Amniotic stem cell (primary cell): Measurements from ENCODE around the gene PRRX2.
"Not testable (repeated sequence)": the region's sequence is repeated elsewhere in the genome, so short reads cannot be mapped to it uniquely, and the experiment has no call there.

Experiments
- DNase-seq: peaks from one replicate; lab custom pipeline; 2025; lab: John Stamatoyannopoulos, UW

Gene PRRX2

GRCh38 chr9:129665389-129665775 is at the start of gene PRRX2:
TSS of gene PRRX2 (plus strand) at chr9:129665647. CDS start at chr9:129665868, 221 bp downstream.
- no peak for DNase-seq

DNA sequence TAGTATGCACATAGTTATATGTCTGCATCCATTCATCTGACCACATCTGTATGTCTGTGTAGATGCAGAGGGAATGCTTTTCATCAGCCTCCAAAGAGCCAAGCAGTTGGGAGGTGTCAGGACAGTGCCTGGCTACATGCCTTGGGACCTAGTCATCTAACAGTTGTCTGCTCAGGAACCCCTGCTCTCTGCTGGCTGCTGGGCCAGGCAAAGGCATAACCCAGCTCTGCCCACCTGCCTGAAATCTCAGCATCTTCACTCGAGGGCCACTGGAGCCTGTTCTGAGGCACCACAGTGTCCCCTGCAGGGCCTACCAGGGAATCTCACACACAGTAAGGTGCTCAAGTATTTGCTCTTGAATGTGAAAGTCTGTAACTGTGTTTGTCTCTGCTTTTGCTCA is 48.3 kb upstream of the PRRX2 start:
- DNase-seq: no peak

- DNase-seq: no peak
Observed at GRCh38 chr9:129619787-129620668, 45.4 kb upstream of the PRRX2 start.

DNA sequence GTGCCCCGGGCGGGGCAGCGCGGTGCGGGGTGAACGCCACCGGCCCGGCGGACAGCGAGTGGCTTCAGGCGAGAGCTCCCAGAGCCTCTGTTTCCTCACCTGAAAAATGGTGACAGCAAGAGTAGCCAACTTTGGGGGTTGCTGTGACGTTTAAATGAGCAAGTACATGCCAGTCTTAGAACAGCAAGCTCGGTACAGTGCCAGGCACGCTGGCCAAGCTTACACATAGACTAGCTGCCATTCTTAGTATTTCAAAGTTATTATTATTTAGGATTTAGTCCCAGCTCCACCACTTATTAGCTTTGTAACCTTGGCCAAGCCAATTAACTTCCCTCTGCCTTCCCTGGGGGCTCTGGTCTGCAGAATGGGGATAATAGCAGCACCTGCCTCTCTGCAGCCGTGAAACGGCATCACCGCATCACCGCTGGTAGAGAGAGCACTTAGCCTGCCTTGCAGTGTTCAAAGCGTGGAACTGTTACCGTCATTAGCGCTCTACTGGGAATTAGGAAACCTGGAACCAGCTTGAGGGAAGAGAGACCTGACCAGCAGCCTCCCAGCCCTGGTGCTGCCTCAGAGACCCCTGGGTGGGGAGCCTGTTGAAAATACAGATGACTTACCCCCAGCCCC is 44.7 kb upstream of the PRRX2 start, which contains the start of gene C9orf50:
TSS of gene C9orf50 (minus strand) at position 433 of the 627 bp plus-strand sequence. CDS start 527 bp downstream, outside the sequence.
- no peak for DNase-seq

DNA sequence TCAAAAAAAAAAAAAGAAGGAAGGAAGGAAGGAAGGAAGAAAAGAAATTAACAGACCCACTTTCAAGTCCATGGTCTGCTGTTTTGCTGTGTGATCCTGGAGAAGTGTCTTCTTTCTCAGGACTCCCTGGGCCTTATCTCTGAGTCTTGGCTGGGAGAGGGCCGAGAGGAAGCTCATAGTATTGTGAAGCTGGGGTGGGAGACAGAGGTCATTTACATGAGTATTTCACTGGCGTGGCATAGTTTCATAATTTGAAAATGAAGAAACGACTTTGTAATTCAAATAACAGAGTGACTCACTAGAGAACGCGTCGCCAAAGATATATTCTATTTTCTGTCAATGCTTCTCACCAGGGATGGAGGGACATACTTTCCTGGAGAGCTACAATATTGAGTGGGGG is 42.1 kb upstream of the PRRX2 start:
- no peak for DNase-seq

- DNase-seq: peak; percentile 42
Observed at GRCh38 chr9:129624168-129624759, 41.2 kb upstream of the PRRX2 start.

GRCh38 chr9:129624947-129625346 is 40.5 kb upstream of the PRRX2 start:
- DNase-seq: no peak

DNA sequence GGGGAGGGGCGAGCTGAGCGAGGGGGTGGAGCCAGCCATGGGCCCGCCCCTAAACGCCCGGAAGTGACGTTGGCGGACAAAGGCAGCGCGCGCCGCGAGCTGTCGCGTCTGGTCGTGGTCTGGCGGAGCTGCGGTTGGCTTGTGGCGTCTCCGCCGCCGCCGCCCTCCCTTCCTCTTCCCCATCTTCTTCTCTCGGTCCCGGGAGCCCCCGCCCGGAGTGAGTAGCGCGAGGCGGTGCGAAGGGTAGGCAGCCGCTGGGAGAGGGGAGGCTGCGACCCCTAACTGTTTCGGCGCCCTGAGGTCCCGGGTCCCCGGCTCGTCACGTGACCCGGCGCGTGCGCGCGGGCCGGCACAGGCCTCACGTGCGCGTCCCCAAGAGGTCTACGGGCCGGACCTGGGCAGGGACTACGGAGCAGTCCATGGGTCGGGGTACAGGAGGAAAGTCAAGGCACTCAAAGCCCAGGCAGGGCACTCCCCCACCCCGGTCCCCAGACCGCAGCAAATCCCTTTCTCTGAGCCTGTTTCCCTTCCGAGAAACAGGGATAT is 39.3 kb upstream of the PRRX2 start, which contains the start of gene NTMT1:
TSS of gene NTMT1 (plus strand) at position 85 of the 546 bp plus-strand sequence. CDS start 6,541 bp downstream, outside the sequence.
- DNase-seq: peak; percentile 66

DNA sequence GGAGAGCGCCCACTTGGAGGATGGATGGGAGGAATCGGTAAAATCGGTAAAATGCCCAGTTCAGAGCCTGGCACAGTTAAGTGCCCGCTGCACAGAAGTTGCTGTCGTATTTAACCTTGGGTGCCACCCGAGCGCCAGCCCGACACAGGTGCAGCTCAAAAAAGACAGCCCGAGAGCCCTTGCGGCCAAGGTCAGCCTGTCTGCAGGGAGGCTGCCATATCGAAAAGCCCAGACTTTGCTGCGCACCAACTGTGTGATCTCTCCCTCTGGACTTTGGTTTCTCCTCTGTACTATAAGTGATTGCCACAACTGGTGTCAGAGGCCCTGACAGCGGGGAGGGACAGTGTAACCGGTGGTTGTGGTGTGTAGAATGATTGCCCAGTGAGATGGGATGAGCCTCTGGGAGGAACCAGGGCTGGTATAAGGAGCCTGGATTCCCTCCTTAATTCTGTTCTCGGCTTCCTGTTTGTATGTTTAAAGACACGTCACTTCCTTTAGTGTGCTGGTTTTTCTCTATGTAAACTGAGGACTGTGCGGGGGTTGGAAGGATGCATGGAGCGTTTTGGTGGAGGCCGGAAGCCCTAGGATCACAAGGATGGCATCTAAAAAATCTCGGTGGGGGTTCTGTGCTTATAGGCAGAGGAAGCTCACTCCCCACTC is 38.7 kb upstream of the PRRX2 start:
- no peak for DNase-seq

DNA sequence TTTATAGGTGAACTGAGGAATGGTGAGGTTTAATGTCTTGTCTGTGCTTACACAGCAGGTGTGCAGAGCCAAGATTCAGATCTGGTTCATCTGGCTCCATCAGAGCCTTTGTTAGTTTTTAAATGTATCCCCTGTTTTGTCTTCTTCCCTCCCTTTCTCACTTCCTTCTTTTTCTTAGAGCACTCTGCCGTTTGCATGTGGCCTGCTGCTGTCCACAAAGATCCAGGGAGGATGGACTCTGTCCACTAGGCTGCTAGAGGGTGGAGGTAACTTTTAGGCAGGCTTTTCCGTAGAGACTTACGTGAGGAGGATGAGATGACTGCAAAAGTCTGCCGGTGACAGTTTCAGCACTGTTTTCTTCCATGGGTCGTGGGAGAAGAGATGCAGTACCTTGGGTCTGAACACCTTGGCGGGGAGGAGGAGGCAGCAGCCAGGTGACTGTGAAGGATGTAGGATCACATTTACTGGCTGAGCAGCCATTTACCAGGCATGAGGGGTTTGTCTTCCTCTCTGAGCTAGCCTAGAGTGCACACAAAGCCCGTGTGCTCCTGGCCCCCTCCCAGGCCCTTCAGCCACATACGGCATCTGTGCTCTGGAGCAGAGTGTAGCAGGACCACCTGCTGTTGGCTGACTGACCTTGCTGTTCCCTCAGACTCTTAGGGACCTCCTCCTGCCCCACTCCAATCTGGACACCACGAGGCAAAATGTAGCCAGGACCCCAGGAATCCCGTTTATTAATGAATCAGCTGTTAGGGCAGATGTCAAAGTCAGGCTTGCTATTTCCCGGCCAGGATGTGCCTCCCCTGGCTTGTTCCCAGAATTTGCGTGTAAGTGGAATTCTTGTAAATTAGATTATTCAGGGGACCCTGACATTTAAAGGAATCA is 37.6 kb upstream of the PRRX2 start:
- DNase-seq: no peak

- DNase-seq: no peak
Observed at GRCh38 chr9:129628709-129629108, 36.7 kb upstream of the PRRX2 start.

DNA sequence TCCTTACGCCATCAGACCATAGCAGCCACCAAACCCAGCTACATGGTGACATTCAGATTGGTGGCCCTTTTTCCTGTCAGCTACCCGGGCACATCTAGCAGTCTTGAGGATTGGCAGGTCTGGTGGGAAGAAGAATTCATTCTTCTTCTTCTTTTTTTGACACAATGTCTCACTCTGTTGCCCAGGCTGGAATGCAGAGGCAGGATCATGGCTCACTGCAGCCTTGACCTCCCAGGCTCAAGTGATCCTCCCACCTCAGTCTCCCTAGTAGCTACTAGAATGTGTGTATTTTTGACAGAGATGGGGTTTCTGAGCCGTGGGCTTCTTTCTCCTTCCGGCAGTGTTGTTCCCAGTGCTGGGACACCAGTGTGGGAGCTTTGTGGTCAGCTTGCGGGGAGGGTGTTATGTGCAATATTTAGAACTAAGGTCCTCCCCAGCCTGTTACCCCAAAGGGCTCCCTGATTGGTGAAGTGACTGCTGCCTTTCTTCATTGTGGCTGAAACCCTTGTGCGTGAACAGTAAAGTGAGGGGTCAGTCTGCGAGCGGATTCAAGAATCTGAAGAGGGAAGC is 36.1 kb upstream of the PRRX2 start:
- DNase-seq: no peak

GRCh38 chr9:129630967-129631673 is 34.3 kb upstream of the PRRX2 start:
- no peak for DNase-seq

DNA sequence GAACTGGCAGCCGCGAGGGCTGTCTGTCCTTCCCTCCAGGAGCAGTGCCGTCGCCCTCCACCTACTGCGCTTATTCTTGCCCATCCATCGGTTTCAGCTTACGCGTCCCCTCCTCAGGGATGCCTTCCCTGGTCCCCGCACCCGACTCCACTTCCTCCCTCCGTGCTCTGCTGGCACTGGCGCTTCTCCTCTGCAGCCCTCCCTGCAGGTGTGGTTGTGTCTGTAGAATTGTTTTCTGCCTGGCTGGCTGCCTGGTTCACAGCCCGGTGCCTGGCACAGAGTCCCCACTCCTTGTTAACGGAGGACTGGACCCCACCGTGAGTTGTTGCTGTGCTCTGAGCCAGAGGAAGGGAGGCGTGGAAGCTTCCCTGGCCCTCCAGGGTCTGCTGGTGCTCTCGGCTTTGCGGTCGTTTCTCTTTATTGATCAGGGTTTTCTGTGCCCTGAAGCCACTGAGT is 33.7 kb upstream of the PRRX2 start:
- no peak for DNase-seq

- no peak for DNase-seq
Observed at GRCh38 chr9:129632460-129632859, 33.0 kb upstream of the PRRX2 start.

DNA sequence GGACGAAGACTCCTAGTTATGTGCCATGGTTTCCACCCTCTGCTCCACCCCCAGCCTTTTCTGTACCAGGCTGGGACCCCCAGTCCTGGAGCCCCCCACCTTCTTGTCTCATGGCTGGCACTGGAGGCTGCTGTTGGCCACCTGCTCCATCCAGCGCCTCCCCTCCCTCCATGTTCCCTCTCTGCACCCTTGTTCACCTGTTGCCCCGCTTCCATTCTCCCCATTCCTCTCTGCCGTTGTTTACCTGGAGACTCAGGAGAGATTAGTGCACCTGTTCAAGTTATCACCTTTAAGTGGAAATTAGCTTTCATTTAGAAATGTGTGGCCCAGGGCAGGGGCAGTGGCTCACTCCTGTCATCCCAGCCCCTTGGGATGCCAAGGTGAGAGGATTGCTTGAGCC is 32.2 kb upstream of the PRRX2 start:
- no peak for DNase-seq

- DNase-seq: no peak
Observed at GRCh38 chr9:129633848-129634247, 31.6 kb upstream of the PRRX2 start.

DNA sequence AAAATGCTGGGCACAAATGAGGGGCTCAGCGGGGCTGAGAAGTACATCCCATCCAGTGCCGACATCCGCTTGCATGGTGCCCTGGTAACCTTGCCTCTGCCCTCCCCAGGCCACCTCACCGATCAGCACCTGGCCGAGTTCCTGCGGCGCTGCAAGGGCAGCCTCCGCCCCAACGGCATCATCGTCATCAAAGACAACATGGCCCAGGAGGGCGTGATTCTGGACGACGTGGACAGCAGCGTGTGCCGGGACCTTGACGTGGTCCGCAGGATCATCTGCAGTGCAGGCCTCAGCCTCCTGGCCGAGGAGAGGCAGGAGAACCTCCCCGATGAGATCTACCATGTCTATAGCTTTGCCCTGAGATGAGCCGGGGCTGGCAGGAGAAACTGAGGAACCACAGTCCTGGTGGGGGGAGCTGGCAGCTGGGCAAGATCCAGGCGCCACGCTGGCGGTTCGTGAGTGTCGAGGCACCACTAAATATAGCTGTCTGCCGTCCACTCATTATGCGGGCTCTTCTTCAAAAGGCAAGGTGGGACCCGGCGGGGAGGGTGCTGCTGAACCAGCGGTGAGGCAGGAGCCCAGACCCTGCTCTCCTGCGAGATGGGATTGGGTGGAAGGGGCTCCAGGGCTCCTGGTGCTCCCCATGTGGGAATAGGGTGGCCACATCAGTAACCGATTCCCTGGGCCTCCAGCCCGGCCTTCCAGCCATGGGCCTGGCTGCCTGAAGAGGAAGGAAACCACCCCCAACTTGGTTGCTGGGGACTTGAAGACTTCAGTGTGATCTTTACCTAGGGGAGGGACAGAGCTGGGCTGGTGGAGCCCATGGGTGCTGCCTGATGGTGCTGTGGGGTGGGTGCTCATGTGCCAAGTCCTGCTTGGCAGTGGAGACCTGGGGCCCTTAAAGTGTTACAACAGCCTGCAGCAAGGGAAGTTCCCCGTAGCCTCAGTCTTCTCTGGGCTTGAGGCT is 30.1 kb upstream of the PRRX2 start:
- no peak for DNase-seq

GRCh38 chr9:129636343-129636742 is 29.1 kb upstream of the PRRX2 start:
- DNase-seq: not testable (repeated sequence)
